HG02970 (cell line): ENCODE measurements around the gene SPTA1.
"Not testable (repeated sequence)": the region's sequence is repeated elsewhere in the genome, so short reads cannot be mapped to it uniquely, and the experiment has no call there.

Experiments used
- ATAC-seq: cut with Tn5 transposase; IDR thresholded peaks from one replicate; pipeline ENCODE4 v1.9.1; 2021; ENCODE audit warnings: mild to moderate bottlenecking, moderate library complexity, moderate number of reproducible peaks; ENCODE audit not compliant: unreplicated experiment, low FRiP score

SPTA1 gene

GRCh38 chr1:158686111-158687009, at the start of gene SPTA1:
Gene SPTA1 (minus strand): TSS chr1:158686715. CDS start chr1:158686517, 198 bp downstream.
- ATAC-seq, result no peak

GRCh38 chr1:158735848-158736247, 49.3 kb upstream of the SPTA1 start:
- ATAC-seq, result no peak

- no peak for ATAC-seq
These were observed 46.0 kb upstream of the SPTA1 start for GRCh38 chr1:158732524-158732923.

GRCh38 chr1:158731707-158732106, 45.2 kb upstream of the SPTA1 start:
- ATAC-seq, result no peak

GRCh38 chr1:158730453-158730852, 43.9 kb upstream of the SPTA1 start:
- no peak for ATAC-seq

GRCh38 chr1:158728510-158729225, 42.2 kb upstream of the SPTA1 start:
- no peak for ATAC-seq

GRCh38 chr1:158724442-158724841, 37.9 kb upstream of the SPTA1 start:
- no peak for ATAC-seq

- no peak for ATAC-seq
These were observed 34.1 kb upstream of the SPTA1 start, which contains the start of gene OR6K3 for GRCh38 chr1:158720620-158721019. Gene OR6K3 (minus strand): TSS chr1:158720720. CDS start chr1:158718115, 2,605 bp downstream.

GRCh38 chr1:158719664-158720063, 33.1 kb upstream of the SPTA1 start:
- ATAC-seq, result no peak

GRCh38 chr1:158717344-158717743, 30.8 kb upstream of the SPTA1 start:
- ATAC-seq, result no peak

GRCh38 chr1:158716335-158716734, 29.8 kb upstream of the SPTA1 start:
- ATAC-seq, result no peak

- ATAC-seq, result no peak
These were observed 28.2 kb upstream of the SPTA1 start for GRCh38 chr1:158714754-158715153.

- ATAC-seq, result no peak
These were observed 24.6 kb upstream of the SPTA1 start for GRCh38 chr1:158711098-158711497.

GRCh38 chr1:158706096-158706495, 19.6 kb upstream of the SPTA1 start:
- no peak for ATAC-seq

GRCh38 chr1:158700552-158700951, 14.0 kb upstream of the SPTA1 start, which contains the start of gene OR6K2:
Gene OR6K2 (minus strand): TSS chr1:158700652. CDS start chr1:158700652, 0 bp downstream.
- ATAC-seq, result no peak

GRCh38 chr1:158694596-158694995, 8.1 kb upstream of the SPTA1 start:
- no peak for ATAC-seq

GRCh38 chr1:158692356-158692755, 5.8 kb upstream of the SPTA1 start:
- no peak for ATAC-seq

GRCh38 chr1:158691907-158692306, 5.4 kb upstream of the SPTA1 start:
- ATAC-seq, result no peak

- ATAC-seq, result not testable (repeated sequence)
These were observed 4.6 kb upstream of the SPTA1 start for GRCh38 chr1:158691149-158691548.

- no peak for ATAC-seq
These were observed 3.4 kb upstream of the SPTA1 start for GRCh38 chr1:158689875-158690274.

- no peak for ATAC-seq
These were observed 2.6 kb upstream of the SPTA1 start for GRCh38 chr1:158689110-158689509.
